H1 (cell line): Measurements from ENCODE around the gene BBS4. TPM values are rescaled to one million over a fixed set of nuclear protein-coding genes. Genes with fewer than 3 reads are reported as not detected.

Experiments
- CBX8 ChIP-seq: fragments of 300-800, 300-1000 bp; sonication (generic); IDR thresholded peaks from 2 replicates; pipeline ENCODE4 v1.7.1; 2016; ENCODE audit warnings: low read depth, low read length, borderline replicate concordance
- polyA plus RNA-seq, 7 experiments: library from polyadenylated mRNA; depleted of rRNA in 3 of 7; stranded (reverse) in 5 of 7; unstranded in 2 of 7; fragments of >200 nt in 5 of 7; fragments of 200-250 nt in 2 of 7; gene quantifications; 1 replicate in 5 of 7; 2 replicates in 1 of 7; 4 replicates in 1 of 7; pipeline versions ENCODE4 v1.2.1 to v1.2.3, GENCODE V29; 2011 to 2013; ENCODE audit warnings: missing spikeins in 2 of 7, mixed read lengths in 2 of 7
- total RNA-seq: library from RNA; stranded (reverse); fragmentation: NEBNext Ultra II Directional; extraction: Animal tissue kit (Norgen Biotek cat#: 25700); gene quantifications from 2 replicates; pipeline ENCODE4 v1.2.1, GENCODE V29; 2021

The BBS4 gene
- total and polyA plus RNA-seq, 2 of the 8 experiments (the other 6 are each of a cell fraction or from before 2014, with no cell fraction given): 17.4 to 24.1 TPM

DNA sequence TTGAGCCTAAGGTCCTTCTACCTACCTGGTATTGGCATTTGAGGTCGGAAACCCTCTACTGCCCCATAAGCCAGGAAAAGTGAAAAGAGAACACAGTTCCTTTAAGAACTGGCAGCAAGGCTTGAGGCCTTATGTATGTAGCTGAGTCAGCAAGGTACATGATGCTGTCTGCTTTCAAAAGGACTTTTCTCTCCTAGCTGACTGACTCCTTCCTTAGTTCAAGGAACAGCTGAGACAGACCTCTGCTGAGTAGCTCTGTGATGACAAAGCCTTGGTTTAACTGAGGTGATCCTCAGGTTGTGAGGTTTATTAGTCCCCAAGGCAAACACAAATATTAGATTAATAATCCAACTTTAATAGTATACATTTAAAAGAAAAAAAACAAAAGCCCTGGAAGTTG is 51.7 kb downstream of the BBS4 start (continued):
- no peak for TF ChIP-seq CBX8
- TF ChIP-seq, all 59 proteins: peak for 0
